ENCODE measurements around the gene ELAVL3. TPM values are rescaled to one million over a fixed set of nuclear protein-coding genes. Genes with fewer than 3 reads are reported as not detected.

The ELAVL3 gene
- total RNA-seq, 2 experiments from 2014 or later: not detected

GRCh38 chr19:11504502-11505031 is 23.7 kb upstream of the ELAVL3 start:
- no peak for DNase-seq
- H3K4me1 Mint-ChIP-seq (ENCODE audit: low read depth): peaks cover 15% of the 10 kb centered on the region
- H3K27me3 Mint-ChIP-seq (ENCODE audit: low read depth): no peaks in the 10 kb centered on the region
- no peaks in the 10 kb centered on the region for H3K9me3 Mint-ChIP-seq
- H3K4me3 Mint-ChIP-seq: peak overlapping the region; percentile 86
- H3K36me3 Mint-ChIP-seq (ENCODE audit: low read depth): peaks cover 5% of the 10 kb centered on the region
- intact Hi-C loops (cut with micrococcal nuclease): loop anchor here (1.0 kb wide), 7 partner anchors 22 to 349 kb away; partner anchors contain the start of genes ECSIT, ELOF1, ODAD3 and PRKCSH
- H3K27ac Mint-ChIP-seq: peak overlapping the region; percentile 36
- CTCF ChIA-PET: no interaction called here

GRCh38 chr19:11499890-11500420 is 19.1 kb upstream of the ELAVL3 start:
- no peak for DNase-seq
- no peak overlapping the region for H3K27ac Mint-ChIP-seq
- H3K27me3 Mint-ChIP-seq (ENCODE audit: low read depth): no peaks in the 10 kb centered on the region
- no peak overlapping the region for H3K4me3 Mint-ChIP-seq
- H3K36me3 Mint-ChIP-seq (ENCODE audit: low read depth): peaks cover 5% of the 10 kb centered on the region
- peaks cover 7% of the 10 kb centered on the region for H3K4me1 Mint-ChIP-seq (ENCODE audit: low read depth)
- no peaks in the 10 kb centered on the region for H3K9me3 Mint-ChIP-seq
- intact Hi-C loops (cut with micrococcal nuclease): no loop called here
- CTCF ChIA-PET: no interaction called here

- Mint-ChIP-seq H3K4me3 (no peak overlapping the region), H3K36me3 (ENCODE audit: low read depth) (peaks cover 5% of the 10 kb centered on the region), H3K27ac (no peak overlapping the region), H3K9me3 (no peaks in the 10 kb centered on the region), H3K4me1 (ENCODE audit: low read depth) (no peaks in the 10 kb centered on the region), H3K27me3 (ENCODE audit: low read depth) (no peaks in the 10 kb centered on the region)
- CTCF ChIA-PET: no interaction called here
- intact Hi-C loops (cut with micrococcal nuclease): no loop called here
- no peak for DNase-seq
These were observed 18.4 kb upstream of the ELAVL3 start for GRCh38 chr19:11499220-11499726.

GRCh38 chr19:11496391-11497163 is 15.7 kb upstream of the ELAVL3 start:
- no peaks in the 10 kb centered on the region for H3K4me1 Mint-ChIP-seq (ENCODE audit: low read depth)
- no peaks in the 10 kb centered on the region for H3K27me3 Mint-ChIP-seq (ENCODE audit: low read depth)
- no peaks in the 10 kb centered on the region for H3K9me3 Mint-ChIP-seq
- H3K4me3 Mint-ChIP-seq: no peak overlapping the region
- CTCF ChIA-PET: no interaction called here
- peaks cover 5% of the 10 kb centered on the region for H3K36me3 Mint-ChIP-seq (ENCODE audit: low read depth)
- intact Hi-C loops (cut with micrococcal nuclease): loop anchor here (1.0 kb wide), 1 partner anchor 91 kb away; no protein-coding TSS in a partner anchor
- DNase-seq: peak; percentile 74
- no peak overlapping the region for H3K27ac Mint-ChIP-seq

GRCh38 chr19:11495885-11496284 is 15.0 kb upstream of the ELAVL3 start:
- H3K4me3 Mint-ChIP-seq: no peak overlapping the region
- no peaks in the 10 kb centered on the region for H3K9me3 Mint-ChIP-seq
- DNase-seq: no peak
- no peaks in the 10 kb centered on the region for H3K27me3 Mint-ChIP-seq (ENCODE audit: low read depth)
- CTCF ChIA-PET: no interaction called here
- no peaks in the 10 kb centered on the region for H3K4me1 Mint-ChIP-seq (ENCODE audit: low read depth)
- intact Hi-C loops (cut with micrococcal nuclease): loop anchor here (1.0 kb wide), 1 partner anchor 91 kb away; no protein-coding TSS in a partner anchor
- peaks cover 6% of the 10 kb centered on the region for H3K36me3 Mint-ChIP-seq (ENCODE audit: low read depth)
- no peak overlapping the region for H3K27ac Mint-ChIP-seq

- intact Hi-C loops (cut with micrococcal nuclease): no loop called here
- no peak overlapping the region for H3K4me3 Mint-ChIP-seq
- no peaks in the 10 kb centered on the region for H3K9me3 Mint-ChIP-seq
- CTCF ChIA-PET: interaction anchor here (0.6 kb wide), 1 partner anchor 34 kb away, joined by 5 read pairs; no protein-coding TSS in a partner anchor
- H3K36me3 Mint-ChIP-seq (ENCODE audit: low read depth): peaks cover 8% of the 10 kb centered on the region
- no peak for DNase-seq
- H3K27ac Mint-ChIP-seq: no peak overlapping the region
- no peaks in the 10 kb centered on the region for H3K4me1 Mint-ChIP-seq (ENCODE audit: low read depth)
- no peaks in the 10 kb centered on the region for H3K27me3 Mint-ChIP-seq (ENCODE audit: low read depth)
These were observed 14.6 kb upstream of the ELAVL3 start for GRCh38 chr19:11495481-11495880.

GRCh38 chr19:11494634-11495285 is 13.9 kb upstream of the ELAVL3 start:
- Mint-ChIP-seq H3K4me3 (no peak overlapping the region), H3K27ac (no peak overlapping the region), H3K36me3 (ENCODE audit: low read depth) (peaks cover 9% of the 10 kb centered on the region), H3K9me3 (no peaks in the 10 kb centered on the region), H3K27me3 (ENCODE audit: low read depth) (no peaks in the 10 kb centered on the region), H3K4me1 (ENCODE audit: low read depth) (no peaks in the 10 kb centered on the region)
- intact Hi-C loops (cut with micrococcal nuclease): no loop called here
- CTCF ChIA-PET: interaction anchor here (0.6 kb wide), 1 partner anchor 34 kb away, joined by 5 read pairs; no protein-coding TSS in a partner anchor
- DNase-seq: no peak

DNA sequence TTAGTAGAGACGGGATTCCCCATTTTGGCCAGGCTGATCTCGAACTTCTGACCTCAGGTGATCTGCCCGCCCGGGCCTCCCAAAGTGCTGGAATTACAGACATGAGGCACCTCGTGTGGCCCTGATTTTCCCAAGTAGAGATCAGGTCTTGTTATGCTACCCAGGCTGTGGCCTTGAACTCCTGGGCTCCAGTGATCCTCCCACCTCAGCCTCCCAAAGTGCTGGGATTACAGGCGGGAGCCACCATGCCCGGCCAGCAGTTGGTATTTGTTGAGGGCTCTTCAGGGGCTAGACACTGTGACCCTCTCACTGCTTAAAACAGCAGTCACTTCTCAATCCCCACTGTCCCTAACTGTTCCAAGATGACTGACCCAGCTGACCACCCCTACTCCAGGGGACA is 8.5 kb upstream of the ELAVL3 start:
- intact Hi-C loops (cut with micrococcal nuclease): no loop called here
- Mint-ChIP-seq H3K4me1 (ENCODE audit: low read depth) (no peaks in the 10 kb centered on the region), H3K4me3 (no peak overlapping the region), H3K36me3 (ENCODE audit: low read depth) (peaks cover 13% of the 10 kb centered on the region), H3K27ac (no peak overlapping the region), H3K27me3 (ENCODE audit: low read depth) (no peaks in the 10 kb centered on the region), H3K9me3 (no peaks in the 10 kb centered on the region)
- CTCF ChIA-PET: no interaction called here
- no peak for DNase-seq

DNA sequence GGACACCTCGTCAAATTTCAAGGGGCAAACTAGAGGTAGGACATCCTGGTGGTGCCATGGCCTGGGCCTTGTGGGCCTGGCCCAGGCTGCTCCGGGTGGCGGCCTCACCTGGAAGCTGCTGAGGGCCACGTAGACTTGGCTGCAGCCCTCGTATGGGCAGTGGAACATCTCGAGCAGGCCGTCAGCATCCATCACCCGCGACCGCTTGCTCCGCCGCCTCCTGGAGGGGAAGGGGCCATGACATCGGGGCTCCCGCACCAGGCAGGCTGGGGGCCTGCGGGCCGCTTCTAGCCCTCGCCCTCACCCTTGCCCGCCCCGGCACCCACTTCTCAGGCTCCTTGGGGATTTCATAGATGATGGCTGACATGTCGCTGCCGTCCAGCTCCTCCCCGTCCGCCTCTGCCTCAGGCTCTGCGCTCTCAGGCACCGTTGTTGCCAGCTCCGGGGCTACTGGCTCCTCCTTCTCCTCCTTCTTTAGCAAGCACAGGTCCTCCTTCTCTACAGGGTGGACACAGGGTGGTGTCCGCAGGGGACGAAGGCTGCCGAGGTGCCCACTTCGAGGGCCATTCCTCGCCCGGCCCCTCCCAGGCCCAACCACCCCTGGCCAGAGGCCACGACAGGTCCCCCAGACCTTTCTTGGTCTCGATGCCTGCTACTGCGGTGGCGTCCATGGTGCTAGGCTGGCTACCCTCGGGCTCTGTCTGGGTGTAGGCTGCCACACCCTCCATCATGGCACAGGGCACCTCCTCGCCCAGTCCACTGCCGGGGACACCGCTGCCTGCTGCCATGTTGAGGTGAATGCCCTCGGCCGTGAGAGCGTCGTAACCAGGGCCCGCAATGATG is 6.0 kb upstream of the ELAVL3 start:
- CTCF ChIA-PET: no interaction called here
- Mint-ChIP-seq H3K36me3 (ENCODE audit: low read depth) (peaks cover 19% of the 10 kb centered on the region), H3K4me3 (no peak overlapping the region), H3K27me3 (ENCODE audit: low read depth) (peaks cover 3% of the 10 kb centered on the region), H3K9me3 (no peaks in the 10 kb centered on the region), H3K27ac (no peak overlapping the region), H3K4me1 (ENCODE audit: low read depth) (peaks cover 7% of the 10 kb centered on the region)
- no peak for DNase-seq
- intact Hi-C loops (cut with micrococcal nuclease): no loop called here

DNA sequence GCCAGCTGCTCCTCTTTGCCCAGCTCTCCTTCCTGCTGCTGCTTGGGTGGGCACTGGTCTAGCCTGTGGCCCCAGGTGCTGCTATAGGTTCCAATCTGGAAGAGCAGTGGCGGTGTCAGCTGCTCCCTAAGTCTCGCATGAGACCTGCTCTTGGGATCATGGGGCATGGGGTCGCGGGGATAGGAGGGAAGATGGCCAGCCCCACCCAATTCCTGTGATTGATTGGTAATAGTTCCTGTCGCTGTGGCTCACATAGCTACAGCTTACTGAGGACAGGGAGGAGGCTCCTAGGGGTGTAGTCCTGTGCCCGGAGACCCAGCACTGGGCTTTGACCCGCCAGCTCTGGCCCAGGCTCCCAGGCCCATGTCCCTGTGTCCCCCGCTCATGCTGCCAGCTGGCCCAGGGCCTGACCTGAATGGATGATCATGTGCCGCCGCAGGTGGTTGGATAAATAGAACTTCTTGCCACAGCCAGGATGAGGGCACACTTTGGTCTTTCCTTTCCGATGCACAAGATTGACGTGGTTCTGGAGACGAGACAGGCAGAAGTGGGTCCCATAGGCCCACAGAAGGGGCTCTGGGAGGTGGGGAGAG is 4.5 kb upstream of the ELAVL3 start:
- peaks cover 14% of the 10 kb centered on the region for H3K36me3 Mint-ChIP-seq (ENCODE audit: low read depth)
- H3K27ac Mint-ChIP-seq: no peak overlapping the region
- H3K4me1 Mint-ChIP-seq (ENCODE audit: low read depth): peaks cover 11% of the 10 kb centered on the region
- no peaks in the 10 kb centered on the region for H3K9me3 Mint-ChIP-seq
- peaks cover 14% of the 10 kb centered on the region for H3K27me3 Mint-ChIP-seq (ENCODE audit: low read depth)
- intact Hi-C loops (cut with micrococcal nuclease): no loop called here
- H3K4me3 Mint-ChIP-seq: no peak overlapping the region
- DNase-seq: no peak
- CTCF ChIA-PET: interaction anchor here (0.6 to 1.3 kb wide), 5 partner anchors 24 to 158 kb away, joined by 3 to 10 read pairs (median 3); partner anchors contain the start of gene SWSAP1

GRCh38 chr19:11483366-11484111 is 2.7 kb upstream of the ELAVL3 start:
- DNase-seq: no peak
- peaks cover 16% of the 10 kb centered on the region for H3K4me1 Mint-ChIP-seq (ENCODE audit: low read depth)
- intact Hi-C loops (cut with micrococcal nuclease): loop anchor here (2.0 to 5.0 kb wide), 4 partner anchors 29 to 347 kb away; no protein-coding TSS in a partner anchor
- peaks cover 11% of the 10 kb centered on the region for H3K36me3 Mint-ChIP-seq (ENCODE audit: low read depth)
- peaks cover 21% of the 10 kb centered on the region for H3K27me3 Mint-ChIP-seq (ENCODE audit: low read depth)
- no peak overlapping the region for H3K4me3 Mint-ChIP-seq
- H3K27ac Mint-ChIP-seq: no peak overlapping the region
- H3K9me3 Mint-ChIP-seq: no peaks in the 10 kb centered on the region
- CTCF ChIA-PET: interaction anchor here (0.9 to 1.9 kb wide), 15 partner anchors 10 to 330 kb away, joined by 3 to 21 read pairs (median 4); partner anchors contain the start of genes SWSAP1 and ZNF440

Data from activated naive CD4-positive, alpha-beta T cell treated with anti-CD3 and anti-CD28 coated beads for 36 hours (primary cell).